A549 treated with GW870086 at 1 μM for 4 hours (cell line): ENCODE results near the gene SCD5. TPM values are rescaled to one million over a fixed set of nuclear protein-coding genes. Genes with fewer than 3 reads are reported as not detected.

Experiments
- total RNA-seq: library from RNA; stranded (reverse); fragments of 200-300 nt; extraction: Qiagen RNA extraction; gene quantifications from 5 replicates; pipeline ENCODE4 v1.2.3, GENCODE V29; 2022; ENCODE audit warnings: low read depth

SCD5 gene
- 6.0 to 8.8 TPM (median 7.4 TPM) in 5 replicates for total RNA-seq

GRCh38 chr4:82798168-82799005 is at the start of gene SCD5:
Gene SCD5, minus strand, starts transcription at chr4:82798796. Its CDS starts 259 bp downstream, at chr4:82798537.

Other genes with a start within 250 kb of the SCD5 start
- 0.87 to 1.3 TPM (median 1.2 TPM) in 5 replicates for gene TMEM150C, start 236.8 kb downstream of the SCD5 start, total RNA-seq
- gene SEC31A, start 92.4 kb upstream of the SCD5 start, total RNA-seq, result 70.0 to 88.9 TPM (median 84.0 TPM) in 5 replicates
- gene THAP9, start 101.9 kb upstream of the SCD5 start, total RNA-seq, result 1.1 to 2.0 TPM (median 1.6 TPM) in 5 replicates
- gene LIN54, start 212.0 kb upstream of the SCD5 start, total RNA-seq, result 4.2 to 7.2 TPM (median 6.6 TPM) in 5 replicates
- 23.2 to 40.3 TPM (median 26.0 TPM) in 5 replicates for gene COPS4, start 236.4 kb upstream of the SCD5 start, total RNA-seq